ENCODE data around the gene GPSM3.

DNA sequence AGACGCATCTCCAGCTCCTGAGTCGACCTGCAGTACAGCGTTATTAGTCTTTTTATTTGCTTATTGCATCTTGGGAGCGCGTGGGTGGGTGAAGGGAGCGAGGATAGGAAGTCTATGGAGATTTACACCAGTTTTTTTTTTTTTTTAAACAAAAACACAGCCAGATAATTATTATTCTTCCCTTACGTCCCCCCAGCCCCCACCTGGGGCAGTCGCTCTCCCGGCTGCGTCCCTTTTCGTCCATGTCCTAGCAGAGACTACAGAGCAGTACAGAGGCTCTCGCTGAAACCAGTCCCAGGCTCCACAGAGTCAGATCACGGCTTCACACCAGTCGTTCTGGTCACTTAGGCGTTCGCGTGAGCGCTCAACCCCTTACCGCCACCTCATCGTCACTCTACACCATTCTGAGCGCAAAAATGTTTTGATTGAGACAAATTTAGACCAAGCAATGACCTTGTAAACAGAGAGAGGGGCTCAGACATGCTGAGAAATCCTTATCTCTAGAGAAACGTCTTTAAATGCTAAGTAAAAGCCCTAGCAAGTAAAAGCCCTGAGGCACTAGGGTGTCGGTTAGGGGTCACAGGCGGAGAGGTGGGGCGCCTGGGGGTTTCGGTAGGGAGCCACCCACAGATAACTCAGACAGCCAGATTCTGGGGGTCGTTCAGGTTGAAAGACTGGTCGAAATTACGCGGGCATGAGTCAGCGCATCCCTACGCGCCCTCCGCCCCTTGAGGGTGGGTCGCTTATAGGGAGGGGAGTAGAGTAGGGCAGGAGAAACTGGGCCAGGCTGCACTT, 39.5 kb downstream of the GPSM3 start:
- TF ChIP-seq CTCF (IDR thresholded peaks at IDR 0.05) = no peak
- no peak for TF ChIP-seq ZFX (IDR thresholded peaks at IDR 0.05; ENCODE audit: borderline replicate concordance)
